GM19467 (cell line): ENCODE measurements around the gene USO1.
"Not testable (repeated sequence)": the region's sequence is repeated elsewhere in the genome, so short reads cannot be mapped to it uniquely, and the experiment has no call there.

Experiments
- ATAC-seq: cut with Tn5 transposase; IDR thresholded peaks from one replicate; pipeline ENCODE4 v1.9.1; 2021; ENCODE audit warnings: mild to moderate bottlenecking, moderate library complexity; ENCODE audit not compliant: unreplicated experiment

The USO1 gene

DNA sequence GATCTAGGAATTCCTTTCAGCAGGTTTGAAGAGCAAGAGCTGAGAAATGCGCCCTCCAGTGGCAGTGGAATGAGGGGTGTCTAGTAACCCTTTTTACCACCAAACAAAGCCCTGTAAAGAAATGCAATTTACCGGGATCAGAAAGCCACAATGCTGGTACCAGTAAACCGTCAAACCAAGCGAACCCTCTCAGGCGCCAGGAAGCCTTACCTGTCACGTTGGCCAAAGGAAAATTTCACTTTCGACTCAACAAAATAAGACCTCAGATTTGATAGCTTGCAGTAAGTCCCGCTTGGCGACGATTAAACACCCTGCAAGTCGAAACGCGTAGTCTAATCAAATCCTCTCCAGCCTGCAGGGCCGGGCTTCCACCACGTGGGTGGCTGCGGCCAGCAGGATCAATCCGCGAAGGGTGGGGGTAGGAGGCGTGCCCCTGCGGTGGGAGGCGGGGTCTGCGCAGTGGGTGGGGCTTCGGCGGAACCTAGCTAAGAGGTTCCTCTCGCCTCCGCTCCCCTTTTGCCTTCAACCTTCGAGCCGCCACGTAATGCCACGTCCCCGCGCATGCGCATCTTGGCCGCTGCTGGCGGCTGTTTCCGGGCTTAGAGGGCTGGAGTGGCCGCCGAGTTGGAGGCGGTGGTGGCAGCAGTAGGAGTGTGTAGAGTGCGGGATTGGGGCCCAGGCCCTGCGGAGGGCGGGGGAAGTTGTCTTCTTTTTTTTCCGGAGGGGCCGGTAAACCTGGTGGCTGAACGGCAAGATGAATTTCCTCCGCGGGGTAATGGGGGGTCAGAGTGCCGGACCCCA lies at the start of gene USO1:
Gene USO1, plus strand, starts transcription at position 512 of the 801 bp plus-strand sequence. Its CDS starts 243 bp downstream, at position 755.
- peak; percentile 88 for ATAC-seq

GRCh38 chr4:75675004-75675531 lies 49.3 kb upstream of the USO1 start:
- ATAC-seq: no peak

DNA sequence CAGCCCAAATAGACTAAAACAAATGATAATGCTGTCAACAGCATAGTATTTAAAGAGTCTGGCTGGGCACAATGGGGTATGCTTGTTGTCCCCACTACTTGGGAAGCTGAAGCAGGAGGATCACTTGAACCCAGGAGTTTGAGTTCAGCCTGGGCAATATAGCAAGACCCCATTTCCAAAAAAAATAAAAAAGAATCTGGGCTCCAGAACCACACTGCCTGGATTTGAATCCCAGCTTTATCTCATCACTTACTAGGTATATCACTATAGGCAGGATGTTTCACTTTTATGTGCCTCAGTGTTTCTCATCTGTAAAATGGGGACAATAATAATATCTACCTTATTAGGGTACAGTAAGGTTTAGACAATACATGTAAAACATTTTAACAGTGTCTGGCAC lies 45.9 kb upstream of the USO1 start:
- ATAC-seq: no peak

GRCh38 chr4:75678965-75679364 lies 45.4 kb upstream of the USO1 start:
- ATAC-seq: no peak

DNA sequence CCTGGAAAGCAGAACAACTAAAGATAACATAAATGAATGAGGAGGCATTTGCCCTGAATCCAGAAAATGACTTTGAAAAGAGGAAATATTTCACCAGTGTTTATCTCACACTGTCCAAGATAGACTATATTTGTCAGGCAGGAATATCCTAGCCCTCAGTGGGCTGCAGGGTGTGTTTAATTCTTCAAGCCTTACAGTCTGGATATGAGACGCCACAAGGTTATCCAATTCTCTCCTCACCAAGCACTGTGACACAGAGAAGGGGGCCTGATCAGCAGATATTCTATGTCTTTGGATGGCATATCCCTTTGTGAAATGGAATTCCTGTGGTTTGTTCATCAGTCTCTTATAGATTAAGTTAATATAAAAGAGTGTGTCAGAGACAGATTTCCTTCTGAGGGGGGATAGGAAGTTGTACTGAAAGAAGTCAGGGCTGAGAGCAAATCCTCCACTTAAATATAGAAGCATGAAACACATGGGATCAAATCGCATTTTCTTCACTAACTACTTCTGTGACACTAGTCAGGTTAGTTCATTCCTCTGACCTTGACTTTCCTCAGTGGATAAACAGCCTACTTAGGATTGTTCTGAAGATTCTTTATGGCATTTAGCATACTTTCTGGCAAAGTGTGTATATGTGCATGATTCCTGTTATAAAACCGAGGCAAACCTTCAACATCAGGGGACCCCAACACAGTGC lies 44.4 kb upstream of the USO1 start:
- no peak for ATAC-seq

DNA sequence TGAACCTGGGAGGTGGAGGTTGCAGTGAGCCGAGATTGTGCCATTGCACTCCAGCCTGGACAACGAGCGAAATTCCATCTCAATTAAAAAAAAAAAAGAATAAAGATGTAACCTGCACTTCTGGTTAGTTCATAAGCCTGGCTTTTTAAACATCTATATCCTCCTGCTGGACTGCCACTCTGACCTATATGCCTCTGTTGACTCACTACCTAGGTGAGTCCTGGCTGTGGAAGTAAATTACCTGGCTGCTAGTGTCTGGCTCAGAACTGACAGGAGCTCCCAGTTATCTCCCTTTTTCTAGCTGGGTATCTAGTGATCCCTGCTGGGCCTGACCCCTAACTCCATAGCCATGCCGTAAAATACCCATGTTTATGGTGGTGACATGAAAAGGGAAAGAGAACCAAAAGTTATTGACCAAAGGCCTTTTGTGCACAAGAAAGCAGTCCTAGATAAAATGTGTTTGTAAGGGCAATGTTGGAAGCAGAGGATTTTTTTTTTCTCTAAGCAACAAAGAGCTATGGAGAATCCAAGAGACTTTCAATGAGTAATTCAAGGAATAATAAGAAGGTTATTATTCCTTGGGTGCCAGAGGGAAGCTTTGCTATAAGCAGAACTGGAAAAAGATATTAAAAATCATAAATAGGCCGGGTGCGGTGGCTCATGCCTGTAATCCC lies 40.8 kb upstream of the USO1 start:
- ATAC-seq: no peak

DNA sequence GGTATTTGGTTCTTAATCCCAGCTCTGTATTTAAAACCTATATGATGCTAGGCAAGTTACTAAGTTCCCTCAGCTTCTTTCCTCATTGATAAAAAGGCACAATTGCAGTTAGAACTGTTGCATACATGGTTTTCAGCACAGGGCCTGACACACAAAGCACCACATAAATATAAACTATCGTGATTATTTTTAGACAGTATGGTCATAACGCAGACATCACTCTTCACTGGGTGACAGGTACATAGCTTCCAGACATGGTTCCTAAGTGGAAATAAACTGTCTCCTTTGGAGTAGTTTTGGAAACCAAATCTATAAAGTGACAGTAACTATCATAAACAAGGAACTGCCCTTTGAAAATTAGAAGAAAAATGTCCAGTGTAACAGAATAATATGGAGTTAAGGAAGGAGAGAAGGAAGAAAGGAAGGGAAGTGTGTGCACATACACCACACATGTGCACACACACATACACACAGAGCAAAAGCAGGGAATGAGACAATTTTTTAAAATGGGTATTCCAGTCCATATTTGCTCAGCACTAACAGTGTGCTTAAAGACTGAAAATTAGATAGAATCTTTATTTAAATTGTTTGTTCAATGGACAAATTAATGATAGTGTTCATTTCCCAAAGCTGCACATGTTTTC lies 38.7 kb upstream of the USO1 start:
- ATAC-seq: no peak

GRCh38 chr4:75686346-75686745 lies 38.0 kb upstream of the USO1 start:
- no peak for ATAC-seq

DNA sequence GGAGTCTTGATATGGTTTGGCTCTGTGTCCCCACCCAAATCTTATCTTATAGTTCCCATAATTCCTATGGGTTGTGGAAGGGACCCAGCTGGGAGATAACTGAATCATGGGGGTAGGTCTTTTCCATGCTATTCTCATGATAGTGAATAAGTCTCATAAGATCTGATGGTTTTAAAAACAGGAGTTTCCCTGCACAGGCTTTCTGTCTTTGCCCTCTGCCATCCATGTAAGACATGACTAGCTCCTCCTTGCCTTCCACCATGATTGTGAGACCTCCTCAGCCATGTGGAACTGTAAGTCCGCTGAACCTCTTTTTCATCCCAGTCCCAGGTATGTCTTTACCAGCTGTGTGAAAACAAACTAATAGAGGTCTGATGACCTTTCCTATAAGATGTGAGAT lies 37.3 kb upstream of the USO1 start:
- ATAC-seq: not testable (repeated sequence)

DNA sequence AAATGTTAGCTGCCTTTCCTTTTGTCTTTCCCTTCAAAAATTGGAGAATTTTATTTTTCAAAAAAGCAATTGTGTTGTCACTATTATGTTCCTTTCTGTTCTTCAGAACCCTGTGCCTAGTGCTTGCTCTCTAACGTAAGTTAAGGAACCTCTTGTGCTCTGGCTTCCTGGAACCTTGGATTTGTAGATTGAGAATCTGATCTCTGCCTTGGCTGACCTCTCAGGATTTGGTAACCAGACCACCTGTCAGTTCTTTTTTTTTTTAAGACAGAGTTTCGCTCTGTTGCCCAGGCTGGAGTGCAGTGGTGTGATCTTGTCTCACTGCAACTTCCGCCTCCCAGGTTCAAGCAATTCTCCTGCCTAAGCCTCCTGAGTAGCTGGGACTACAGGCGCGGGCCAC lies 32.3 kb upstream of the USO1 start:
- ATAC-seq: not testable (repeated sequence)

GRCh38 chr4:75696071-75696470 lies 28.3 kb upstream of the USO1 start:
- ATAC-seq: no peak

DNA sequence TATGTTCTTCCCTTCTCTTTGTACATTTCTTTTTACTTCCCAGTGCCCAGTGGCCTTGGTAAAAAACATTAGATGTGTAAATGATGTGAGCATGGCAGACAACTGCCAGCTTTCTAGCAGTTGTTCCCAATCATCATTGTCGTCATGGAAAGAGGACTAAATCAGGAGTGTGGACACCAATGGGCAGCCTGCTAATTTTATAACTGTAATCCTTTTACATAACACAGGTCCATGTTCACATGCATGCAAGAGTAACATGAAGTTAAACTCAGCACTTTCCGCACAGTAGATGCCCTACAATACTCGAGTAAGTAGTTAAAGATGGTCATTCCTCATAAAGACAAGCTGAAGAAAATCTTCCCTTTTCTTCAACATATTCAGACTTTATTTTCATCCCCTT lies 27.8 kb upstream of the USO1 start:
- ATAC-seq: no peak

GRCh38 chr4:75698162-75698962 lies 26.0 kb upstream of the USO1 start:
- ATAC-seq: peak; percentile 93

- ATAC-seq: peak; percentile 32
Observed at GRCh38 chr4:75698963-75699228, 25.5 kb upstream of the USO1 start.

- ATAC-seq: no peak
Observed at GRCh38 chr4:75699299-75699698, 25.1 kb upstream of the USO1 start.

- no peak for ATAC-seq
Observed at GRCh38 chr4:75702919-75703411, 21.4 kb upstream of the USO1 start.

- no peak for ATAC-seq
Observed at GRCh38 chr4:75705198-75705977, 19.0 kb upstream of the USO1 start.

- ATAC-seq: no peak
Observed at GRCh38 chr4:75708218-75708691, 16.1 kb upstream of the USO1 start.

GRCh38 chr4:75710246-75710645 lies 14.1 kb upstream of the USO1 start:
- no peak for ATAC-seq
